ENCODE data around the gene ANKRD63. TPM values are rescaled to one million over a fixed set of nuclear protein-coding genes. Genes with fewer than 3 reads are reported as not detected.

Gene ANKRD63
- total and polyA plus RNA-seq, 10 donors: not detected

DNA sequence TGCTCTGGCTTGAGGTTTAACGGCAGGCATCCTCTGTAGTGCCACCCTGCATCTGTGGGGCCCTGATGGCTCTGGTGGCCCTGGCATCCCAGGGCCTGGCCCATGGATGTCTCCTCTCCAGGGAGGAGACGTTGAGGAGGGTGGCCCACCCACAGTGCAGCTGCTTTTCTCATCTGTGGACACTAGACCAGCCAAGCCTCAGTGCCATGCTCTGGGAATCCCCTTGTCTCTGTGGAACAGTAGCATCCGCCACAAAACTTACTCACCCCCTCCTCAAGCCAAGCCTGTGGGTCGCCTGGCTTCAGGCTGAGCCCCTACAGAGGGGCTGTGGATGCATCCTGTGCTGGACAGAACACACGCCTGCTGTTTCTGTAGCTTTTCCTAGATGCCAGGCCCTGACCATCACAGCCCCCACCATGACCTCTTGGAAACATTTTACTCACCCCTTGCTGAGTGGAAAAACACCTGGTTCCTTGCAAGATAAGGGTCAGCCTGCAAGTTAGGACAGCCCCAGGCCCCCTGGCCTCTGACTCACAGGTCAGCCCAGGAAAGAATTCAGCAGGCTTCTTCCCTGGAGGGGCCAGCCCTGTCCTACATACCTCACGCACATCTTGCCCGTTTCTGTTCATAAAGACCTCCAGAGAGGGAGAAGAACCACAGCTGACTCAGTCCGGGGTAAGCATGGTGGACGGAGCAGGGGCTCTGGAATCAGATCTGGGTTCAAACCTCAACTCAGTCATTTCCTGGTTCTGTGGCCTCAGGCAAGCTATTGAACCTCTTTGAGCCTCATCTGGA is 25.0 kb downstream of the ANKRD63 start:
- no peaks in the 10 kb centered on the region for H3K36me3 ChIP-seq
- no peak for TF ChIP-seq POLR2A (IDR thresholded peaks at IDR 0.05)
- TF ChIP-seq, protein P1, sequence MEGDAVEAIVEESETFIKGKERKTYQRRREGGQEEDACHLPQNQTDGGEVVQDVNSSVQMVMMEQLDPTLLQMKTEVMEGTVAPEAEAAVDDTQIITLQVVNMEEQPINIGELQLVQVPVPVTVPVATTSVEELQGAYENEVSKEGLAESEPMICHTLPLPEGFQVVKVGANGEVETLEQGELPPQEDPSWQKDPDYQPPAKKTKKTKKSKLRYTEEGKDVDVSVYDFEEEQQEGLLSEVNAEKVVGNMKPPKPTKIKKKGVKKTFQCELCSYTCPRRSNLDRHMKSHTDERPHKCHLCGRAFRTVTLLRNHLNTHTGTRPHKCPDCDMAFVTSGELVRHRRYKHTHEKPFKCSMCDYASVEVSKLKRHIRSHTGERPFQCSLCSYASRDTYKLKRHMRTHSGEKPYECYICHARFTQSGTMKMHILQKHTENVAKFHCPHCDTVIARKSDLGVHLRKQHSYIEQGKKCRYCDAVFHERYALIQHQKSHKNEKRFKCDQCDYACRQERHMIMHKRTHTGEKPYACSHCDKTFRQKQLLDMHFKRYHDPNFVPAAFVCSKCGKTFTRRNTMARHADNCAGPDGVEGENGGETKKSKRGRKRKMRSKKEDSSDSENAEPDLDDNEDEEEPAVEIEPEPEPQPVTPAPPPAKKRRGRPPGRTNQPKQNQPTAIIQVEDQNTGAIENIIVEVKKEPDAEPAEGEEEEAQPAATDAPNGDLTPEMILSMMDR (IDR thresholded peaks at IDR 0.05 in 8 of 11, conservative IDR thresholded peaks at IDR 0.05 in 3 of 11): no peak
- no peak for TF ChIP-seq POLR2AphosphoS5 (IDR thresholded peaks at IDR 0.05)
- DNase-seq: no peak
- H3K4me1 ChIP-seq: peaks cover 0 to 10% (median 9%) of the 10 kb centered on the region in 6 donors
- peaks cover 0 to 44% (median 19%) of the 10 kb centered on the region in 7 donors for H3K27me3 ChIP-seq (replicated peaks in 1 of 7)
- WGBS, 5 donors: 78 to 89% (median 82%) methylated on average over 8 to 9 of the region's 9 CpGs
- no peak overlapping the region for H3K27ac ChIP-seq
- intact Hi-C loops (cut with DNase I; ENCODE audit: low total_unique reads): no loop called here
- no peak overlapping the region for H3K4me3 ChIP-seq
- H3K9me3 ChIP-seq: no peaks in the 10 kb centered on the region

DNA sequence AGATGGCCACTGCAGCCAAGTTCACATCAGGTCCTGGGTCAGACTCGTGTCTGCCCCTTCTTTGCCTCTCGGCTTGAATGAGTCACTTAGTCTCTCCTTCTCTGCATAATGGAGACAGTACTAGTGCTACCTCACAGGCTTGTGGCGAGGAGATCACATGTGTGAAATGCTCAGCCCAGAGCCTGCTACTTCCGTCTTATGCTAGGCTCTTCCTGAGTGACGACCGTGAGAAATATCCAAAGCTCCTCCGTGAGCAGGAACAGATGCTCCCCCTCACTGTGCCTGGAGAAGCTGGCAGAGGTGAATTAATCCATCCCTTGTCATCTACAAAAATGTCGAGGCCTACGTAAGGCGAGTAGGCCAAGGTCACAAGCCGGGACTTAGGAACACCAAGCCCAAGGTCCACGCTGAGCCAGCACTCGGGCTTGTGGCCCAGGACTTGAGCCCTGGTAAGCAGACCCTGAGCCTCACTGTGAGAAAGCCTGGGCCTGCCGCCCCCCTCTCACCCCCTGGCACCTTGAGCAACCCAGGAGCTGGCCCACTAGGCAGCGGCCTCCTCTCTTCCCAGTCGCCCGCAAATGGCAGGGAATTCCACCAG is 26.1 kb downstream of the ANKRD63 start:
- H3K27ac ChIP-seq: no peak overlapping the region
- H3K36me3 ChIP-seq: no peaks in the 10 kb centered on the region
- 70 to 87% (median 84%) methylated on average over 8 to 17 of the region's 17 CpGs for WGBS, 5 donors
- intact Hi-C loops (cut with DNase I; ENCODE audit: low total_unique reads): no loop called here
- no peak overlapping the region for H3K4me3 ChIP-seq
- no peak for DNase-seq
- H3K9me3 ChIP-seq: no peaks in the 10 kb centered on the region
- peaks cover 0 to 55% (median 30%) of the 10 kb centered on the region in 7 donors for H3K27me3 ChIP-seq (replicated peaks in 1 of 7)
- TF ChIP-seq POLR2AphosphoS5 (IDR thresholded peaks at IDR 0.05) (no peak), POLR2A (IDR thresholded peaks at IDR 0.05) (no peak)
- TF ChIP-seq, protein P1 (IDR thresholded peaks at IDR 0.05 in 8 of 11, conservative IDR thresholded peaks at IDR 0.05 in 3 of 11): no peak
- H3K4me1 ChIP-seq: peaks cover 0 to 21% (median 18%) of the 10 kb centered on the region in 6 donors

DNA sequence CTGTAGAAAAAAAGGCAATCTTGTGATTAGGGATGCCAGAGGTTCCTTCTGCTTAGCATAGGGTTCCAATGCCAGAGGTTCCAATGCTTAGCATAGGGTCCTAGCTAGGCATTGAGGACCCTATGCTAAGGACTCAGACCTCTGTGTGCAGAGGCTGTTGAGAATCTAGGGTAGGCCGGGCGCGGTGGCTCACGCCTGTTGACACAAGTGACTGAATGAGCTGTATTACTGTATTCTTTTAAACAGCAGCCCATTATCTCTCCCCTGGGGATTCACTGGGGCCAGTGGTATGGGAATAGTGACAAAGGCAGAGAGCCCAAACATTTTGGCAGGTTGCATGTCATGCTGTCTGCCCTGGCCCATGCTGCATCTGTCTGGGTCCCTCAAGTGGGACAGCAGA is 27.8 kb downstream of the ANKRD63 start:
- H3K36me3 ChIP-seq: no peaks in the 10 kb centered on the region
- 93 to 99% (median 98%) methylated on average over 4 of the region's 4 CpGs for WGBS, 5 donors
- intact Hi-C loops (cut with DNase I; ENCODE audit: low total_unique reads): no loop called here
- H3K9me3 ChIP-seq: no peaks in the 10 kb centered on the region
- TF ChIP-seq, protein P1 (IDR thresholded peaks at IDR 0.05 in 8 of 11, conservative IDR thresholded peaks at IDR 0.05 in 3 of 11): no peak
- H3K4me1 ChIP-seq: peaks cover 0 to 22% (median 18%) of the 10 kb centered on the region in 6 donors
- no peak for DNase-seq
- H3K4me3 ChIP-seq: no peak overlapping the region
- H3K27ac ChIP-seq: no peak overlapping the region
- H3K27me3 ChIP-seq (replicated peaks in 1 of 7): peaks cover 0 to 68% (median 32%) of the 10 kb centered on the region in 7 donors

DNA sequence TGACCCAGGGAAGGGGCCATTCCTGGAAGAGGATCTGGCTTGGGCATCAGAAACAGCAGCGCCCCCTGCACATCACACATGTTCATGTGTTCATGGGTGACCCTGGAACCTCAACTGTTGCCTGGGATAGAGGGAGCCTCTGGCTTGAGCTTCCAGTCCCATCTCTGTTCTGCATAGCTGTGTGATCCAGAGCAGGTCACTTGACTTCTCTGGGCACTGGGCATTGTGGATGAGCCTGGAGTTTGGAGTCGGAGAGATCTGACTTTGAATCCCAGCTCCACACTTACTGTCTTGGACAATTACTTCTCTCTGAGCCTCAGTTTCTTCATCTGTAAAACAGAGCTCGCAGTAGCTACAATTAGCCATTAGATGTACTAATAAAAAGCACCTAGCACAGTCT is 28.4 kb downstream of the ANKRD63 start:
- Histone ChIP-seq H3K27ac (no peak overlapping the region), H3K27me3 (replicated peaks in 1 of 7) (peaks cover 0 to 71% (median 32%) of the 10 kb centered on the region in 7 donors), H3K36me3 (no peaks in the 10 kb centered on the region), H3K4me3 (no peak overlapping the region), H3K9me3 (no peaks in the 10 kb centered on the region), H3K4me1 (peaks cover 0 to 22% (median 18%) of the 10 kb centered on the region in 6 donors)
- intact Hi-C loops (cut with DNase I; ENCODE audit: low total_unique reads): no loop called here
- TF ChIP-seq POLR2A (IDR thresholded peaks at IDR 0.05) (no peak), POLR2AphosphoS5 (IDR thresholded peaks at IDR 0.05) (no peak)
- TF ChIP-seq, protein P1 (IDR thresholded peaks at IDR 0.05 in 8 of 11, conservative IDR thresholded peaks at IDR 0.05 in 3 of 11): no peak
- no peak for DNase-seq
- WGBS, 5 donors: 93 to 98% (median 96%) methylated on average over 3 of the region's 3 CpGs
